ENCODE data around the gene SCGB3A2.

SCGB3A2 gene, protein sequence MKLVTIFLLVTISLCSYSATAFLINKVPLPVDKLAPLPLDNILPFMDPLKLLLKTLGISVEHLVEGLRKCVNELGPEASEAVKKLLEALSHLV

DNA sequence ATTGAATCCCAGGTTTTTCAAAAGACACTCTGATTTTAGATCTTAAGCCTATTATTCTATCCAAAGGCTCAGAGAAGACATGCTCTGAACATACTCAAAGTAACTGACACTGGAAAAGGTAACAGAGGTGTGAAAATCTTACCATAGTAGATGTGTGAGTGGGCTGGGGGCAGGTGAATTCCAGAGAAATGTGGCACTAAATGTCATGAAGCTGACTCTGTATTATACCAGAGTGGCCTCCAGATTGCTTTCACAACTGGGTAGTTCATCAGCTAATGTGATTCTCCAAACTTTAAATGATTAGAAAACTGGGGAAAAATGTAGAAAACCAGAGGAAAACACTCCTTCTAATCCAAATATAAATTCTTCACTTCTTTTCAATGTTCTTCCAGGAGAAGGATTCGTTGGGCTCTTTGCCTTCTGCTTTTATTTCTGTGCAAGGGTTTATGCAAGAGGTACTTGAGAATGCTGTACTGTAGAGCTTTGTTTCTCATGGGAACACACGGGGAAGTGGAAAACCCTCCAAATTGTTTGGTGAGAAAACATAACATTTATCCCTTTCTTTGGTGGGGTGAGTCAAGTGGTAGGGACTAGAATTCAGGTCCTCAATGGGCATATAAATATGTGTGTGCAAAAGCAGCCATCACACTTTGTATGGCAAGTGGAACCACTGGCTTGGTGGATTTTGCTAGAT, at the start of gene SCGB3A2:
Gene SCGB3A2 (plus strand): TSS at position 646 of the 694 bp plus-strand sequence. CDS start 93 bp downstream, outside the sequence.
- DNase-seq = no peak

DNA sequence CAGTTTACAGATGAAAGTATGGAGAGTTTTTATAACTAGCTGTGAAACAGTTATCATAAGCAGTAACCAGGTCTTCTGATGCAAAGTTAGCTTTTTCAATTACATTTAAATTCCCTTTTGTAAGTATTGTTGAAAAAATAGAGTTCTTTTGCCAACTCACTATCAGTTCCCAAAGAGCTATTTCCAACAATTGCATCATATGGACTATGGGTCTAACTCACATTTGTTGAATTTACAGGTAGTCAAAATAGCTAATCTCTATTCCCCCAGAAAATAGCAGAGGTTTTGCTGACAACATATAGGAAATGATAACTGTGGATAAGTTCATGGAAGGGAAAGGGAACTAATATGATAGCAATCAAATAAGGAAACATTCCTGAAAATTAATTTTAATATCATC, 48.5 kb upstream of the SCGB3A2 start:
- DNase-seq = no peak

DNA sequence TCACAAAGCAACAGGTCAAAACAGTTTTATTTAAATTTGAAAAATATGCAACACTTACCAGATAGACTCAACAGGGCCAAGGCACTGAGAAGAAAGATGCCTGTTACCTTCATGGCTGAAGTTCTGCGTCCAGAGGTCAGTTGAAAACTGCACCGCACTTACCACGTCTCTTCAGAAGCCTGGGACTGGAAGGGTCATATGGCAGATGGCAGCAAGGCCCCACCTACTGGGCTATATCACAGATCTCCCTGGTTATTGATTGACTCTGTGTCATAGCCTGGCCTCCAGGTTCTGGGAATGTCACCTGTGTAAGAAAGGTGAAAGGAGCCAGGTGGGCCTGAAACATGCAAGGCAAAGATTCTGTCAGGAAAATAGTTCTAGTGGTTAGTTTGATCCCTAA, 47.0 kb upstream of the SCGB3A2 start, which contains the start of gene SPINK1:
Gene SPINK1 (minus strand): TSS at position 207 of the 400 bp plus-strand sequence. CDS start 94 bp downstream, at position 113.
- no peak for DNase-seq

DNA sequence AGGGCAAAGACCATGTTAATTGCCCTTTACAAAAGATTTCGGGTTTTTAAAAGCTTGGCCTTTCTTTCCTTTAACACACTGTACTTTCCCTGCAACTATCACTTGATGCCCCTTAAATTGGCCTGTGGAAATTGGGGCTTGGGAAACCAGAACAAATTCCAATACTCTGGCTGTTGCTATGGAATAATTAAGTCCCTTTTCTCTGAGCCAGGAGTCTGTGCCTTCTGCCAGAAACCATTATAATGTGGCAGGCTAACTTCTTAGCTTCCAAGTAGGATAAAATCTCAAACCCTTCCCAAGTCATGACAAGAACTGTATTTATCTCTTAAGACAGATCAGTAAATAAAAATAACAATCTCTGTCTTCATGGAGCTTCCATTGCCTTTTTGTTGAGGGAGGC, 46.0 kb upstream of the SCGB3A2 start:
- no peak for DNase-seq

DNA sequence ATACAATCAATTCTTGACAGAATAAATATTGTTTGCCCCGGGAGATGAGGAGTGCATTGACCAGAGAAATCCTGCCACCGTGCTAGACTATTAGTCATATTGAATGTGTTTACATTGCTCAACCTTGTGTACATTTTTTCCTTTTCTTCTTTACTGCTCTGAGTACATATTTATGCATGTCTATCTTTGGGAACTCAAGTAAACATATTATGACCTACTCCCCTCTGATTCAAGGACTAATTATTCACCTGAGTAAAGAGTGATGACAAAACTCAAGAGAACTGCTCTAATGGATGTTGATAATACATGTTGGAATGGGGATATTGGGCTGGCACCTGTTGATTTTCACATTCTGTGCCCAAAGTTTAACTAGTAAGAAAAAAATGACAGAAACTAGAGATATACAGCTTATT, 43.1 kb upstream of the SCGB3A2 start:
- no peak for DNase-seq

DNA sequence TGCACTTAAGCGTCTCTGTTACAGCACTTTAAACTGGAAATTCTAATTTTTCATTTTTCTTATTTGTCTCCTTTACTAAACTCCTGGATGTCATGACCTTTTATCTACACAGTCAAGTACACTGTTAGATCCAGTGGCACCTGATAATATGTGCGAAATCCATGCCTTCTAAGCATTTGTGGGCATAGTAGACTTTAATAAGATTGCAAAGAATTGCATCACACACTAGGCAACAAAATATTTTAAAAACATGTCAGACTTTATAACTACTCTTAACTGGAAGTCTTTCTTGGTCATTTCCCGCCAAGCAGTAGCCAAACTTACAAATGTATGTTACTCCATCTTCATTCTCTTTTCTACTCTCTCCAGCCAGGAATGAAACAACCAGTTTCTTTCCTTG, 42.1 kb upstream of the SCGB3A2 start:
- no peak for DNase-seq

DNA sequence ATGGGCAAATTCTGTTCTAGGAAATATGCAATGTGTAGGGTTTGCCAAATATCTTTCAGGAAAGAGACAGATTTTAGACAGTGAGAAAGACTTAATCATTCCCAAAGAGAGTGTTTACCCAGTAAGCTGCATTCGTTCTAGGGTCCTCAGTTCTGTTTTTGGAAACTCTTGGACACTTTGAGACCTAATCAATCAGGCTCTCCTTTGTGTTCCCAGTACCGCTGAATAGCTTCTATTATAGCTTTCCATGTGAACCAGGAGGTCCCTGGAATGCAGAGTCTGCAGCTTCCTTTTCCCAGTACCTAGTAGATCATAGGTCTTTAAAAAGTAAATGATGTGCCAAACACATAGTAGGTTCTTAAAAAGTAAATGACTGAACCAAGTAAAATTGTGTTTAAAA, 35.6 kb upstream of the SCGB3A2 start:
- DNase-seq = no peak

DNA sequence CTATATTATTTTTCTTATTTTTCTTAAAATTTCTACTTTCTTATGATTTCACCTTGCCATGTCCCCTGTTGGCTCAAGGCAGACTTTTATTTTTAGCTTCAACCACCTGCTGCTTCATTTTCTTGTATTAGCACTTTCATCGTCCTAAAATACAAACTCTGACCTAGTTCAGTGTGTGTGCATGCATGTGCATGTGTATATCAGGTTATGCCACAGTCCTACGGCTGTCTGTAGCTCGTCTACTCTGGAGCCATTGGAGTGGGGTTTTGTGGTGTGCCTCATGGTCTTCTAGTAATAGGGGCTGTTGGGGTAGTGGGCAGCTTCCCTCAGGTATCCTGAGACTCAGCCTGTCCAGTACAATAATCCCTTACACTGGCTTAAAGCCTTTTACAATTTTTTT, 33.7 kb upstream of the SCGB3A2 start:
- no peak for DNase-seq

DNA sequence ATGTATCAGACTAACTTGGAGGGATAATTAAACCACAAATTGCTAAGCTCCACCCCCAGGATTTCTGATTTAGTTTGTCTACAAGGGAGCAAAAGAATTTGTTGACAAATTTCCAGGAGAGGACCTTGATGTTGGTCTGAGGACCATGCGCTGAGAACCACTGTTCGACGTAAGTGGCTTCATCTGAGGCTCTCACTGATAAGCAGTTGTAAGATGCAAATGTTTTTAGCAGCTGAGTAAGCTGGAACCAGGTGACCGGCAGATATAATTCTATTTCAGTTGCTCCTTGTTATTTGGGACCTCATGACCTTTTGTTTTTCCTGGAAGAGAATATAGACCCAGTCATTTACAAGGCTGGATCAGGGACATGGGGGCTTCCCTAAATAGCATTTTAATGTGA, 32.9 kb upstream of the SCGB3A2 start:
- DNase-seq = no peak

DNA sequence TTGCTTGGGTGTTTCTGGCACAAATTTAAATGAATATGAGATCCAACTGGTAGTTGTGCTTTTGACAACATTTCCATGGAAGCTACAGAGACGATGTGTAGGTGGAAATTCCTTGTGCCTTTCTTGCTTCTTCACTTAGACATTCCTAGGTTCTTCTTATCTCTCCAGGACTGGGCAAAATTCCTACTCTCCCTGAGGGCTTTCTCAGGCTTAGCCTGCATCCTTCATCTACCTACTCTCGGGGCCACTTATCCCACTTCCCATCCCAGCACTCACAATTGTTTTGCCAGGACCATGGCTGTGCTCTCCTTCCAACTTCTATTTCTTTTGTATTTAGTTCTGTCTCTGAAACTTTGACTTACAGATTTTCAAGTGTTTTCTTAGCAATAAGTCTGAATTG, 29.3 kb upstream of the SCGB3A2 start:
- no peak for DNase-seq

DNA sequence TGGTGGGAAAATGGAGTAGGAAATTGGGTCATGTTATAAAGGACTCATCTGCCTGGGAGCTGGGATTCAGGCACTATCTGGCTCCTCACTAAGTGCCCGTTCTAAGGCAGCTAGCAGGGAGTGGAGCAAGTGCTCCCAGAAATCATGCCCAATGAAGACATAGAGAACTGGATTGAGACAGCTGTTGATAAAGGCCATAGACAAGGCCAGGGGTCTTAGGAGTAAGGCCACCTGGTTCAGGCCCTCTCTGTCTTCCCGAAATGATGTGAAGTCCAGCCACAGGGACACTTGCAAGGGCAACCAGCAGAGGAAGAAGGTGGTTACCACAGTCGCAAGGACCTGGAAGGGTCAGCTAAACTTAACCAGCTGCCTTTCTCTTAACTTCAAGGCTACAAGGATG, 26.9 kb upstream of the SCGB3A2 start:
- DNase-seq = no peak

DNA sequence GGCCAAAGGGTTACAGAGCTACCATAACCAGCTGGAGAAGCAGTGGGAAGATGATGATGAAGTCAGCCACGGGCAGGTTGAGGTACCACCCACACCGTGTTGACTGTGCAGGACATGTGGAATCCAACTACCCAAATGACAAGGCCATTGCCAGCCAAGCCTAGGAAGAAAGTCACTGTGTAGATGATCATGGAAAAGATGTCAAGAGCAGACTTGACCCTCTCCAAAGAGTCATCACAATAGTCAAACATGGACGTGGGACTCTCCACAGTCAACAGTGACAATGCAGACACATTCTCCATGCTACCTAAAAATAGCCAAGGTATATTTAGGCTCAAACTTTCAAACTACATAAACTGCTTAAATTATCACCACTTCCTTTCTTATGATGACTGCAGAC, 26.1 kb upstream of the SCGB3A2 start:
- no peak for DNase-seq

DNA sequence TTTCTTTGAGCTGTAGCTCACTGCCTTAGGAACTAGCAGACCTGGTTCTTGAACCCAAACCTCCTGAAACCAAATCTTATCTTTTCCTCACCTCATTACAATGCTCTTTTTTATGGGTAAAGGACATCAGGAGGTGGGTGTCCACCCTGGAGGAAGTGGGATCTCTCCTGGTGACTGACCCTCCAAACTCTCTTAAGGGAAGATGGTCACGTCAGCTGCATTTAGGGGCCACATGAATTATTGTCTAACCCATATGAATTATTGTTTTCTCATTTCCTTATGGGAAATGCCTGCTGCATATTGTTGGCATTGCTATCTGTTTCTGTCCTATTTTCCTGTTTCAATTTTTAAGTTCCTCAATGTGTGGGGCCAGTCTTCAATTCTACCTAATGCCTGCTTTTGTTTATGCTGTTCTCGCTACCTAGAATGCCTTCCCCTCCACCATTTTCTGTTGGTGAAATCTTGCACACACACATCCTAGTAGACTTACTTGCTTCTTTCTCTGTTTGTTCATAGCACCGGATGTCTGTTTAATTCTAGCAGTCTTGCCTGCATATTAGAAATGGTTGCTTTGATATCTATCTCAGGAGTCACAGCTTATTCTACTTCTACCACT, 25.0 kb upstream of the SCGB3A2 start:
- DNase-seq = no peak

DNA sequence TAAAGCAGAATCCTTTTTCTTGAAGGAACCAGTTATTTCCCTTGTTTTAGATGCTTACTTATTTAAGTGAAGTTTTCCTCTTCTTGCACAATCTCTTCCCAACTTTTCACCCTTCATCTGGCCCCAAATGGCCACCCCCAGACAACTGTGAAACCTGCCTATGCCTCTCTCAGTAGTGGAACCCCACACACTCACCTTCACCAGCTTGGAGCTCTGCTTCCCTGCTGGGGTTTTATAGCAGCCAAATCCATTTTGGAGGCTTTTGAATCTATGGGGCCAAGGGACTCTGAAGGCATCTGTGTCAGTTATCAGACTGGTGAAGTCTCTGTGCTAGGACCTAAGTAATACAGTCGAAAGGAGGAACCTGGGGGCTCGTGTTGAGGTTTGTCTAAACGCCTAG, 24.2 kb upstream of the SCGB3A2 start:
- no peak for DNase-seq

DNA sequence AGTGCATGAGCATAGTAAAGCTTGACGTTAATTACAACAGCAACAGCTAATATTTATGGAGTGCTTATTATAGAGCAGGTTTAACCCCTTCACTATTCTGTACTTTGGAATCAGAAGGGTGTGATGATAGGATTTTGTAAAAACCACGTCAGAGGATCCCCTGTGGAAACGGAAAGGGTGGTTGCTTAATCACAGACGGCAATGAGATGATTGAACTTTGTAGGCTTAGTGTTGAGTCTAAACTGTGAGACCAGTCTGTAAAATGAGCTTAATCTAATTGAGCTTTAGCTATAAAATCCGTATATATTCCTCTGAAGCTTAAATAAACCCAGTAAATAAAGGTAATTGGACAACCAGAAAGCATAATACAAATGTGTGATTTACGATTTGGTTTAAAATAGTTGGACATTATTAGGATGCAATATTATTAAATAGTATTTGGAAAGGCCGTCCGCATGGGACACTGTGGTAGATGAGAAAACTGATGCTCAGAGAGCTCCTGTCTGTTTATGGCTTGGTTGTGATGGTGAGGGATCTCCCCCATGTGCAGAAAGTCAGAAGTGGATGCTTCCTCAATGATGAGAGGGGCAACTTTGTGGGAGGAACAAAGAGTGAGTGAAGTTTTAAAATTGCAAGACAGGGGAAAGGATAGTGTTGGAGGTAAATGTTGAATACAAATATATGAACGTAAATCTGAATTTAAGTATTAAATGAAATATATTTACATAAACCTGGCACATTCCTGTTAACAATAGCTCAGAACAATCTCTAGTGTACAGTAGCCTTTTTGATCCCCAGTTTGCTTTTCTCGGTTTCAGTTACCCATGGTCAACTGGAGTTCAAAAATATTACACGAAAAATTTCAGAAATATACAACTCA, 23.4 kb upstream of the SCGB3A2 start:
- DNase-seq = no peak

DNA sequence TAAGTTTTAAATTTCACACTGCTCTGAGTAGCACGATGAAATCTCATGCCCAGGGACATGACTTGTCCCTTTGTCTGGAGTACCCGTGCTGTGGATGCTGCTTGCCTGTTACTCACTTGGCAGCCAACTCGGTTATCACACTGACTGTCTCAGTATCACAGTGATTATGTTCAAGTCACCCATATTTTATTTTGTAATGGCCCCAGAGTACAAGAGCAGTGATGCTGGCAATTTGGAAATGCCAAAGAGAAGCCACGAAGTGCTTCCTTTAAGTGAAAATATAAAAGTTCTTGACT, 22.8 kb upstream of the SCGB3A2 start:
- no peak for DNase-seq

DNA sequence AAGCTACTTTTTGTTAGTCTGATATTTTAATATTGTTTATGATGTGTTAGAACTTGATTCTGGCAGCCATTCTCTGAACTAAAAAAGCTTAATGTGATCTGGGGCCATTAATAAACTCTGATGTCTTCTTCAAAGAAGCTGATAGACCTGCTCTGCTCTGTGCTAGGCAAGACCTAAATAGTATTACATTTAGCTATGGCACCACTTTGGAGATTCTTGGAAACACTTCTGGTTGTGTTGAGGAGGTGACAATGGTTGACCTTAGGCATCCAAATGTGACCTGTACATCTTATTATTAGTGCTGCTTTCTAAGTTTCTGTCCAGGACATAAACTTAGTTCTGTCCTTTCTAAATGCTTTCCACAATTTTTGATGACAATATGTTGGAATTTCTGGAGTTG, 21.7 kb upstream of the SCGB3A2 start:
- no peak for DNase-seq

DNA sequence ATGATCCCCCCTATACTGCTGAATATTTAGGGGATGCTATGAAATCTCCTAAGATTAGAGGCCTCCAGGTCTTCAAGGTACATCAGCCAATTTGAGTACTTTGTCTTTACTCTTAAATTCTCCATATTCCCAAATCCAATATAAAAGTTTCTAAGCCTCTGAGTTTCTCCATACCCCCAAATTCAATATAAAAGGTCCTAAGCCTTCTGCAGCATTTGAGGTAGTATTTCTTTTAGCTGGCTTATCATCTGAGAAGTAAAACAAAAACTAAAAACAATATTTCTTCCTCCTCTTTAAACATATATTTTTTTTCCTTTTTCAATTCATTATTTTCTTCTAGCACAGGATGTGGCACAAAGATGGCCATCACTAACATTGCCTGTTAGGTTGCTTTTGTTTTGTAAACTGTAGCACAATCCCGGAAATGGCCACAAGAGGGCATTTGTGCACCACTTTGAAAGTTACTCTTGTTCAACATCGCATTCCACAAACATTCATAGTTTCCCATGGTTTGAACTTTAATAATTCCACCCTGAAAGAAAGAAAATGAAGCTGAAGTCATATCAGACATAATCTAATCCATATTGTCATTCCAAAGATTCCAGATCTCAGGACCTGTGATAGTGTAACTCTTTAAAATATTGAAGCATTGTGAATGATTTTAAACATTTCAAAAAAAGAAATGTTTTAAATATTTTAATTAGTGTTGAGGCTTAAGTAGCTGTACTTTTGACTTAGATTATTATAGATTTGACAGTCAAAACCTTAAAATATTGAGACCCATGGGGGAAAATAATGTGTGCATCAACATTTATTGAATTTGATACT, 21.0 kb upstream of the SCGB3A2 start:
- no peak for DNase-seq

DNA sequence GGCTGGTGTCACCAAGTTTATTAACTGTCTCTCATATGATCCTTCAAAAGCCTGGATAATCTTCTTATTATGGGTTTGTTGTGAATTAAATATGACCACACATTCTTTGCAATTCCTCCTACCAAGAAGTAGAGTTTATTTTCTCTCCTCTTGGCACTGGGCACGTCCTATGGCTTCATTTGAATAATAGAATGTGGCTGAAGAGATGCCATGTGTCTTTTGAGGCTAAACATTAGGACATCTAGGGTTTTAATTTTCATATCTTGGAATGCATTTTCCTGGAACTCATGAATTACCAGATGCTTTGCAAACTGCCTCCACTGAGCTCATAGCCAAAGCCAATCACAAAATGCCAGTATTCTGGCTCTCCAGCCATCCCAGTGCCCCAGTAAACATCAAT, 19.9 kb upstream of the SCGB3A2 start:
- DNase-seq = no peak

DNA sequence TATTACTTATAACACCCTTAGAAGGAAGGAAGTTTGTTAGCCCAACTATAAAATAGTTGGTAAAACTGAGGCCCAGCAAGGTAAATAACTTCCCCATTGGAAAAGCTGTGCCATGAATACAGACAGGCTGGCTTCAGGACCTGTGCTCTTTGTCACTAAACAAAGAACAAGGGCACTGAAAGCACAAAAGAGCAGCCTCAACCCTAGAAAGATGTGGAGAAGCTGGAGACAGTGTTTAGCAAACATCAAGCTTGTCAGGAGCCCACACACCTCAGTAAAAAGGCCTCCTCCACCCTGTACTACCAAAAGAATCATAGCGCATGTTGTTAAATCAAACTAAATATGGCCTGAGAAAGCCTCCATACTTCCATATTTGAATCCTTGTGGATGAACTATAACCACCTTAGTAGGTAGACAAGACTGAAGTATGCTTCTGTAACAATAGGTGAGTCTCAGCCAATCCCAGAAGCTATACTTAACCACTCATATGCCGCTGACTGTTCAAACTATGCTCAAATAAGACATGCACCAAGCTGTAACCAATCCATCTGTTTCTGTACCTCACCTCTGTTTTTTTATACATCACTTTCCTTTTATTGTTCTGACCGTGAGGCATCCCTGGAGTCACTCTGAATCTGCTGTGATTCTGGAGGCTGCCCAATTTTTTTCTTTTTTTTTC, 18.4 kb upstream of the SCGB3A2 start:
- DNase-seq = no peak

DNA sequence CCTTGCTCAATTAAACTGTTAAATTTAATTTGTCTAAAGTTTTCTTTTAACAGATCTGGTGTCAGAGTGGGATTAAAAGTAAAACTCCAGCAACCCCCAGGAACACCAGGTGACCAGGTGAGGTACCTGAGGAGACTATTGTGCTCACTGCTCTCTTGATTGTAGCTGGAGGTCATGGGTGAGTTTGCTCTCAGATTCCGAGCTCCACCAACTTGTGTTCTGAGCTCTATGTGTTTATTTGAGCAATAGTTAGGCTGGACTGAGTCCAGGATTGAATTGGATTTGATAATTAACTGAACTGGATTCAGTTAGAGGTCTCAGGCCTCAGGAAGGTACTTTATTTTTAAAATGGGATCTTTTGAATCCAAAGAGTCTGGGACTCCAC, 17.9 kb upstream of the SCGB3A2 start:
- DNase-seq = no peak

DNA sequence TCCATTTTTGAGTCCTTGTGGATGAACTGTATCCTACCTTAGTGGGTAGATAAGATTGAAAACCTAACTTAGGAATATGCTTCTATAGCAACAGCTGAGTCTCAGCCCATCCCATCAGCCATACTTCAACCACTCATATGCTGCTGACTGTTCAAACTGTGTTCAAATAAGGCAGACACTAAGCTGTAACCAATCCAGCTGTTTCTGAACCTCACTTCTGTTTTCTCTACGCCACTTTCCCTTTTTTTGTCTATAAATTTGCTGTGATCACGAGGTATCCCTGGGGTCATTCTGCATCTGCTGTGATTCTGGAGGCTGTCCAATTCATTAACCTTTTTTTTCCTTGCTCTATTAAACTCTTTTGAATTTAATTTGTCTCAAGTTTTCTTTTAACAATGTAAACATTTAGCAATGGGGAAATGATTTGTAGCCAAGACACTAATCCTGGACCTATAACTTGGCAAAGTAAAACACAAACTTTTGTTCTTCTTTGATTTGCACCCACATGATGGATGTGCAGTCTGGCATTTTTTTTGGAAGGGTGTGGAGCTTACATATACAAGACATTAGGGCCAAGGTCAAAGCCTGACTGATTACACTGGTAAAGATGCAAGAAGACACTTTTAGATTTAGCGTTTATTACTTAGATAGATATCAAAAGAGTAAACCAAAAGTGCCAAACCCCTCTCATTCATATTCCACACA, 14.9 kb upstream of the SCGB3A2 start:
- no peak for DNase-seq

Data from GF-D8 (cell line).